Measurements from ENCODE around the gene ARSK.

The ARSK gene

GRCh38 chr5:95531491-95531890, 23.4 kb upstream of the ARSK start:
- Histone ChIP-seq H2BK5ac (ENCODE audit: low read length) (no peak overlapping the region), H4K5ac (ENCODE audit: low read length) (no peak overlapping the region), H3K27ac (ENCODE audit: low read depth, low read length) (no peak overlapping the region), H3K79me2 (ENCODE audit: control insufficient read depth, insufficient read depth, low read length) (no peaks in the 10 kb centered on the region), H4K8ac (ENCODE audit: low read depth, low read length) (no peak overlapping the region), H3K79me1 (ENCODE audit: low read length) (peaks cover 2% of the 10 kb centered on the region), H3K56ac (ENCODE audit: low read length) (no peak overlapping the region), H3K23ac (ENCODE audit: low read length) (no peak overlapping the region), H3K9ac (ENCODE audit: low read length) (no peak overlapping the region), H3K27me3 (ENCODE audit: insufficient read depth, low read length, poor library complexity) (no peaks in the 10 kb centered on the region), H3K4me2 (ENCODE audit: low read length) (no peak overlapping the region), H2BK120ac (ENCODE audit: low read depth, low read length) (no peak overlapping the region), H3K4me1 (ENCODE audit: control insufficient read depth, low read depth, low read length) (no peaks in the 10 kb centered on the region), H3K4ac (ENCODE audit: low read depth, low read length) (no peak overlapping the region), H2AK5ac (ENCODE audit: low read length) (no peak overlapping the region), H3K4me3 (ENCODE audit: low read length) (no peak overlapping the region), H3K18ac (ENCODE audit: low read length) (no peak overlapping the region), H3K36me3 (ENCODE audit: control insufficient read depth, insufficient read depth, low read length) (no peaks in the 10 kb centered on the region), H2BK15ac (replicated peaks; ENCODE audit: low read depth) (no peak overlapping the region)
- no peak for DNase-seq

- no CpG with 5 or more reads among the region's 2 CpGs for WGBS (ENCODE audit: extremely low coverage, insufficient coverage, low lambda C conversion rate)
- H3K4me2 ChIP-seq (ENCODE audit: low read length), result no peak overlapping the region
- H3K9ac ChIP-seq (ENCODE audit: low read length), result no peak overlapping the region
- no peak overlapping the region for H3K56ac ChIP-seq (ENCODE audit: low read length)
- H3K36me3 ChIP-seq (ENCODE audit: control insufficient read depth, insufficient read depth, low read length), result no peaks in the 10 kb centered on the region
- H3K4ac ChIP-seq (ENCODE audit: low read depth, low read length), result no peak overlapping the region
- no peak overlapping the region for H2AK5ac ChIP-seq (ENCODE audit: low read length)
- no peak for DNase-seq
- no peak overlapping the region for H3K4me3 ChIP-seq (ENCODE audit: low read length)
- H3K27ac ChIP-seq (ENCODE audit: low read depth, low read length), result no peak overlapping the region
- H3K18ac ChIP-seq (ENCODE audit: low read length), result no peak overlapping the region
- no peak overlapping the region for H2BK5ac ChIP-seq (ENCODE audit: low read length)
- no peak overlapping the region for H2BK120ac ChIP-seq (ENCODE audit: low read depth, low read length)
- no peak overlapping the region for H3K23ac ChIP-seq (ENCODE audit: low read length)
- H3K79me1 ChIP-seq (ENCODE audit: low read length), result peaks cover 2% of the 10 kb centered on the region
- H2BK15ac ChIP-seq (replicated peaks; ENCODE audit: low read depth), result no peak overlapping the region
- no peak overlapping the region for H4K8ac ChIP-seq (ENCODE audit: low read depth, low read length)
- H3K4me1 ChIP-seq (ENCODE audit: control insufficient read depth, low read depth, low read length), result no peaks in the 10 kb centered on the region
- no peaks in the 10 kb centered on the region for H3K27me3 ChIP-seq (ENCODE audit: insufficient read depth, low read length, poor library complexity)
- no peaks in the 10 kb centered on the region for H3K79me2 ChIP-seq (ENCODE audit: control insufficient read depth, insufficient read depth, low read length)
- no peak overlapping the region for H4K5ac ChIP-seq (ENCODE audit: low read length)
Measured at GRCh38 chr5:95532415-95532814, 22.5 kb upstream of the ARSK start.

GRCh38 chr5:95533106-95533505, 21.8 kb upstream of the ARSK start:
- no peaks in the 10 kb centered on the region for H3K36me3 ChIP-seq (ENCODE audit: control insufficient read depth, insufficient read depth, low read length)
- DNase-seq, result peak; percentile 27

DNA sequence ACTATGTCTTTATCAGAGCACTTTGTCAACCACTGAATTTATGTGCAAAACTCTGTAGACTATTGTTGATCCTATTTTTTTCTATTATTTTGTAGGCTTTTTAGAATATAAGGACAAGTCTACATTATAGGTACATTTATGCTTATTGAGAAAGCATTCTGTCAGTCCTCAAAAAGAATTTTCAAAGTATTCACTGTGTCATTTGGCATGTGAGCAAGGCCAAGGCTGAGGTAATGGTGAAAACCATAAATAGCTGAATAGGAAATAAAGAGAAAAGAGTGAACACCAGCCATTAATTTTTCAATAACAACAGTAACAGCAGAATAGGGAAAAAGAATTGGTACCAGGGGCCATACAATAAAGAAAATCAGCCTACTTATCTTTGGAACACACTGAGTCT, 21.1 kb upstream of the ARSK start:
- Histone ChIP-seq H3K18ac (ENCODE audit: low read length) (no peak overlapping the region), H3K36me3 (ENCODE audit: control insufficient read depth, insufficient read depth, low read length) (no peaks in the 10 kb centered on the region)

More at GRCh38 chr5:95533106-95533505, 21.8 kb upstream of the ARSK start:
- Histone ChIP-seq H3K79me2 (ENCODE audit: control insufficient read depth, insufficient read depth, low read length) (no peaks in the 10 kb centered on the region), H3K18ac (ENCODE audit: low read length) (no peak overlapping the region), H3K27me3 (ENCODE audit: insufficient read depth, low read length, poor library complexity) (no peaks in the 10 kb centered on the region), H2BK15ac (replicated peaks; ENCODE audit: low read depth) (no peak overlapping the region), H4K5ac (ENCODE audit: low read length) (no peak overlapping the region), H3K4me1 (ENCODE audit: control insufficient read depth, low read depth, low read length) (no peaks in the 10 kb centered on the region), H3K56ac (ENCODE audit: low read length) (no peak overlapping the region), H3K79me1 (ENCODE audit: low read length) (peaks cover 2% of the 10 kb centered on the region), H3K4me2 (ENCODE audit: low read length) (no peak overlapping the region), H4K8ac (ENCODE audit: low read depth, low read length) (no peak overlapping the region), H3K27ac (ENCODE audit: low read depth, low read length) (no peak overlapping the region), H3K4ac (ENCODE audit: low read depth, low read length) (no peak overlapping the region), H2BK120ac (ENCODE audit: low read depth, low read length) (no peak overlapping the region), H3K4me3 (ENCODE audit: low read length) (no peak overlapping the region), H2AK5ac (ENCODE audit: low read length) (no peak overlapping the region), H2BK5ac (ENCODE audit: low read length) (no peak overlapping the region), H3K9ac (ENCODE audit: low read length) (no peak overlapping the region), H3K23ac (ENCODE audit: low read length) (no peak overlapping the region)
- WGBS (ENCODE audit: extremely low coverage, insufficient coverage, low lambda C conversion rate), result no CpG with 5 or more reads among the region's 2 CpGs

DNA sequence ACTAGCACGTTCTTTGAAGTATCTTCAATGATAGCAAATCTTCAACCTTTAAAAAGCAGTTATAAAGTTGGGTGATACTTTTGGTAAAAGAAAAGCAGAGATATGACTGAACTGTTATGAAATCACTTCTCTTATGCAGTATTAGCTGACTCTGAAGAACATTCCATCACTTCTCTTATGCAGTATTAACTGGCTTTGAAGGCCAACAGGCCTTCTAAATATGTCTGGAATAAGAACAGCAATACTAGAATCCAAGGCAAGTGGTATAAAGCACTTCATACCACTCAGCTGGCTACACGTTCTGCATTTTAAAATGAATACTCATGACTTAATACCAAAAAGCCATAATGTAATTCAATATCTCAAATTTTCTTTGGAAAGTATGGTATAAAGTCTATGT, 17.4 kb upstream of the ARSK start:
- Histone ChIP-seq H3K4ac (ENCODE audit: low read depth, low read length) (no peak overlapping the region), H3K36me3 (ENCODE audit: control insufficient read depth, insufficient read depth, low read length) (no peaks in the 10 kb centered on the region), H3K27ac (ENCODE audit: low read depth, low read length) (no peak overlapping the region), H3K9ac (ENCODE audit: low read length) (no peak overlapping the region), H3K4me3 (ENCODE audit: low read length) (no peak overlapping the region), H3K4me1 (ENCODE audit: control insufficient read depth, low read depth, low read length) (no peaks in the 10 kb centered on the region), H2BK15ac (replicated peaks; ENCODE audit: low read depth) (no peak overlapping the region), H3K4me2 (ENCODE audit: low read length) (no peak overlapping the region), H2AK5ac (ENCODE audit: low read length) (no peak overlapping the region), H2BK5ac (ENCODE audit: low read length) (no peak overlapping the region), H2BK120ac (ENCODE audit: low read depth, low read length) (no peak overlapping the region), H3K79me1 (ENCODE audit: low read length) (no peaks in the 10 kb centered on the region), H4K8ac (ENCODE audit: low read depth, low read length) (no peak overlapping the region), H3K18ac (ENCODE audit: low read length) (no peak overlapping the region), H3K56ac (ENCODE audit: low read length) (no peak overlapping the region), H4K5ac (ENCODE audit: low read length) (no peak overlapping the region), H3K79me2 (ENCODE audit: control insufficient read depth, insufficient read depth, low read length) (no peaks in the 10 kb centered on the region), H3K23ac (ENCODE audit: low read length) (no peak overlapping the region), H3K27me3 (ENCODE audit: insufficient read depth, low read length, poor library complexity) (no peaks in the 10 kb centered on the region)
- DNase-seq, result no peak
- no CpG with 5 or more reads among the region's 2 CpGs for WGBS (ENCODE audit: extremely low coverage, insufficient coverage, low lambda C conversion rate)

More for the DNA sequence above, 21.1 kb upstream of the ARSK start:
- no peak overlapping the region for H3K9ac ChIP-seq (ENCODE audit: low read length)
- H3K79me2 ChIP-seq (ENCODE audit: control insufficient read depth, insufficient read depth, low read length), result no peaks in the 10 kb centered on the region
- no peak overlapping the region for H4K5ac ChIP-seq (ENCODE audit: low read length)
- H2AK5ac ChIP-seq (ENCODE audit: low read length), result no peak overlapping the region
- no peak overlapping the region for H3K23ac ChIP-seq (ENCODE audit: low read length)
- DNase-seq, result no peak
- no peak overlapping the region for H2BK5ac ChIP-seq (ENCODE audit: low read length)
- no peak overlapping the region for H2BK120ac ChIP-seq (ENCODE audit: low read depth, low read length)
- H3K27ac ChIP-seq (ENCODE audit: low read depth, low read length), result no peak overlapping the region
- H4K8ac ChIP-seq (ENCODE audit: low read depth, low read length), result no peak overlapping the region
- peaks cover 2% of the 10 kb centered on the region for H3K79me1 ChIP-seq (ENCODE audit: low read length)
- no peak overlapping the region for H3K4me3 ChIP-seq (ENCODE audit: low read length)
- H2BK15ac ChIP-seq (replicated peaks; ENCODE audit: low read depth), result no peak overlapping the region
- H3K4me2 ChIP-seq (ENCODE audit: low read length), result no peak overlapping the region
- H3K4me1 ChIP-seq (ENCODE audit: control insufficient read depth, low read depth, low read length), result no peaks in the 10 kb centered on the region
- H3K4ac ChIP-seq (ENCODE audit: low read depth, low read length), result no peak overlapping the region
- H3K27me3 ChIP-seq (ENCODE audit: insufficient read depth, low read length, poor library complexity), result no peaks in the 10 kb centered on the region
- no peak overlapping the region for H3K56ac ChIP-seq (ENCODE audit: low read length)

- H3K4me1 ChIP-seq (ENCODE audit: control insufficient read depth, low read depth, low read length), result no peaks in the 10 kb centered on the region
- peaks cover 2% of the 10 kb centered on the region for H3K36me3 ChIP-seq (ENCODE audit: control insufficient read depth, insufficient read depth, low read length)
- no peak overlapping the region for H3K9ac ChIP-seq (ENCODE audit: low read length)
- H3K27ac ChIP-seq (ENCODE audit: low read depth, low read length), result no peak overlapping the region
- peaks cover 2% of the 10 kb centered on the region for H3K79me1 ChIP-seq (ENCODE audit: low read length)
- no peak for DNase-seq
- no peak overlapping the region for H4K8ac ChIP-seq (ENCODE audit: low read depth, low read length)
- no peaks in the 10 kb centered on the region for H3K27me3 ChIP-seq (ENCODE audit: insufficient read depth, low read length, poor library complexity)
- no peak overlapping the region for H3K4me2 ChIP-seq (ENCODE audit: low read length)
- H2BK15ac ChIP-seq (replicated peaks; ENCODE audit: low read depth), result no peak overlapping the region
- no peak overlapping the region for H3K18ac ChIP-seq (ENCODE audit: low read length)
- no peaks in the 10 kb centered on the region for H3K79me2 ChIP-seq (ENCODE audit: control insufficient read depth, insufficient read depth, low read length)
- H2BK5ac ChIP-seq (ENCODE audit: low read length), result no peak overlapping the region
- H2AK5ac ChIP-seq (ENCODE audit: low read length), result no peak overlapping the region
- no peak overlapping the region for H3K4ac ChIP-seq (ENCODE audit: low read depth, low read length)
- H4K5ac ChIP-seq (ENCODE audit: low read length), result no peak overlapping the region
- H2BK120ac ChIP-seq (ENCODE audit: low read depth, low read length), result no peak overlapping the region
- no CpG with 5 or more reads among the region's 3 CpGs for WGBS (ENCODE audit: extremely low coverage, insufficient coverage, low lambda C conversion rate)
- H3K56ac ChIP-seq (ENCODE audit: low read length), result no peak overlapping the region
- no peak overlapping the region for H3K23ac ChIP-seq (ENCODE audit: low read length)
- no peak overlapping the region for H3K4me3 ChIP-seq (ENCODE audit: low read length)
Measured at GRCh38 chr5:95543017-95543705, 11.7 kb upstream of the ARSK start.

All from mesendoderm (in vitro differentiated cells).